Measurements from ENCODE around the gene GNAS.
"Not testable (repeated sequence)": the region's sequence is repeated elsewhere in the genome, so short reads cannot be mapped to it uniquely, and the experiment has no call there.

Gene GNAS

DNA sequence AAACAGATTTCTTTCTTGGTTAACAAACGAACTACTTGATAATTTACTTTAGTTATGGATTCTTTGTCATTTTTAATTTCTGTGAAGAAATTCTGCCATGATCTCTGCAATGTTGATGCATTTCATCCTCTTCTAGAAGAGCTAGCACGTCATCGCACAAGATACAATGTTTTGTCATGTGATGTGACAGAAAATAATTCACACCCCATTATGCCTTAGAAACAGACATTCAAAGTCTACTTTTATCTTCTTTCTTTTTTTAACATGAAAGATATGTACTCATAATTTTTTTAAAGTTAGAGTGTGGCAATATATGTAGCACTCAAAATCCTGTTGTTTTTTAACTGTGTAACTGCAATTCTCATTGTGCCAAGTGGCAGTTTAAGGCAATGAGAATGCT lies 89.0 kb downstream of the GNAS start:
- no peak for DNase-seq

GRCh38 chr20:58942549-58942948 lies 90.0 kb downstream of the GNAS start:
- DNase-seq = no peak

GRCh38 chr20:58944610-58945009 lies 92.1 kb downstream of the GNAS start:
- no peak for DNase-seq

- no peak for DNase-seq
Measured at GRCh38 chr20:58945965-58946631, 93.6 kb downstream of the GNAS start.

DNA sequence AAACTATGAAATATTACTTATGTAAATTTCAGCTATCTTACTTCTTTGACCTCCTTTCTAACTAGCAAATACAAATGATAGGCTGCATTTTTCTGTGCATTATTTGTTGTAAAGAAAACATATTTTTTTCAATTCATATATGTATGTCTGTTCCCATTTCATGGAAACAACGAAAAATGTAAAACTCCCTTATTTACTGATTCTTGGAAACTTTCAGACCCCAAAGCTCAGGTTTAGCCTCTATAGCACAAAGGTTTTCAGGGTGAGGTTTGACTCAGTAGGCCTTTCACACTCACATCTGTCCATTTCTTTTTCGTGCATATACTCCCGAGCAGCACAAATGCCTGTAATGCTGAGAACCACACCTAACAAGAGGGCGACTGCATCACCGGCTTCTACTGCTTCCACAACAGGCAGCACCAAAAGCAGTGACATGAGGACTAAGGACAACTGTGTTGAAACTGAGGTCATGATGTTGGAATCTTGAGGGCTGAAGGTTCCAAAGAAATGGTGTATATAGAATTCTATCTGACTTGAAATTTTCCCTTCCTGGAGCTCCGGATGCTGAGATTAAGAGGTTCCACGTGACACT lies 95.4 kb downstream of the GNAS start:
- DNase-seq = not testable (repeated sequence)

DNA sequence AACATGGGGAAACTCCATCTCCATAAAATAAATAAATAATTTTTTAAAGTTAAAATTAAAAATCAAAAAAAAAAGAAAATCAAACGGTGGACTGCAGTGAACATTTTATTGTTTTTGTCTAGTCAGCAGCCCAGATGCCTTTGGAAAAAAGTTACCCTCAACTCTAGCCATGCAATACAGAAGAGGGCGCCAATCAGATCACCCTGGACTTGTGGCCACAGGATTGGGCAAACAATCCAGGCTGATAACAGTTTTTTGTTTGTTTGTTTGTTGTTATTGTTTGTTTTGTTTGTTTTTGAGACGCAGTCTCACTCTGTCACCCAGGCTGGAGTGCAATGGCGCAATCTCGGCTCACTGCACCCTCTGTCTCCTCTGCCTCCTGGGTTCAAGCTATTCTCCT lies 98.1 kb downstream of the GNAS start:
- no peak for DNase-seq

DNA sequence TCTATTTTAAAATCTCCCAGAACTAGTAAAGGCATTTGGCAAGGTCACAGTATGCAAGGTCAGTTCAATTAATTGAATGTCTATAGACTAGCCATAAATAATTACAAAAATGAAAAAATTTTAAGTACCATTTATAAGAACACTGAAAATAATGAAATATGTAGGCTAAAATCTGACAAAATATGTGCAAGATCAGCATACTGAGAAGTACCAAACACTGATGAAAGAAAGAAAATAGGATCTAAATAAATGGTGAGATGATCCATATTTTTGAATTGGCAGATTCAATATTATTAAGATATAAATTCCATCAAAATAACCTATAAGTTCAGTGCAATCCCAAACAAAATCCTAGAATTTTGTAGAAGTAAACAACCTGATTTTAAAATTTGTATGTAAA lies 100.5 kb downstream of the GNAS start:
- no peak for DNase-seq

GRCh38 chr20:58956078-58956477 lies 103.6 kb downstream of the GNAS start:
- DNase-seq = no peak

DNA sequence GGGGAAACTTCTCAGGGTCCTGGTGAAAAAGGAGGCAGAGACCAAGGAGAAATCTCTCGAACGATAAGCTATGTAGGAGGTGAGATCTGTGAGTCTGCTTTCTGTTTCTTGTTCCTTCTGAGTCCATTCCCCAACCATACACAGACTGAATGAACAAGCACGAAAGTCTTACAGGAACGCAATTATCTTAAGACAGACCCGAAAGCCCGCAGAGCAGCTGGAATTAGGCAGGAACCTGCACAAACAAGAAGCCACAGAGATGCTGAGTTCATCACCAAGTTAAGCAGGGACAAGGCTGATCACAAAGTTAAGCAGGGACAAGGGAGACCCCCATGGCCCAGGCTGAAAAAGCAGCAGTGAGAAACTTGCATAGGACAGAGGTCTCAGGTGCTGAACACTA lies 107.1 kb downstream of the GNAS start:
- no peak for DNase-seq

Data from NCI-H510A (cell line).